SK-N-SH (cell line): ENCODE measurements around the gene MORN3. TPM values are rescaled to one million over a fixed set of nuclear protein-coding genes. Genes with fewer than 3 reads are reported as not detected.
A peak's percentile ranks its signal among the peaks of the same experiment; 100 is the strongest.

Source experiments
- CTCF ChIA-PET: fragments of 300-600, 350-600 bp; formaldehyde crosslinking; extraction: SDS; loops from one replicate; lab custom pipeline; 2021; lab: Yijun Ruan, JAX
- POLR2A ChIA-PET: fragments of 350-600 bp; sonication (Branson Sonifier 250); formaldehyde crosslinking; extraction: SDS; loops from one replicate; lab custom pipeline; 2020; ENCODE audit warnings: antibody characterized with exemption, inconsistent platforms; lab: Yijun Ruan, JAX
- DNase-seq: peaks from one replicate; pipeline ENCODE4 v3.0.0; 2012
- H2AFZ ChIP-seq: fragments of 200-600 bp; sonication (generic); 2 replicates; pipeline ENCODE4 v1.8.1; 2016; ENCODE audit warnings: antibody characterized with exemption, mild to moderate bottlenecking, low read depth
- H3F3A ChIP-seq: fragments of 200-600 bp; sonication (generic); replicated peaks from 2 replicates; pipeline ENCODE3; 2016; ENCODE audit warnings: antibody characterized with exemption, mild to moderate bottlenecking; ENCODE audit not compliant: insufficient read depth
- H3K27ac ChIP-seq, 2 experiments: fragments of 200-500 bp in 1 of 2; fragments of 200-600 bp in 1 of 2; sonication (Bioruptor generic) in 1 of 2; sonication (generic), shearing (Covaris generic) in 1 of 2; 2 replicates each; pipeline versions ENCODE4 v1.5.1 to v1.6.1; 2014 to 2016; ENCODE audit warnings: low read depth in 2 of 2, inconsistent platforms in 1 of 2, low read length in 1 of 2, mild to moderate bottlenecking in 1 of 2, mixed read lengths in 1 of 2
- H3K27me3 ChIP-seq: fragments of 200-600 bp; sonication (generic), shearing (Covaris generic); 2 replicates; pipeline ENCODE4 v1.6.1; 2016; ENCODE audit warnings: mixed run types; ENCODE audit not compliant: insufficient read depth
- H3K36me3 ChIP-seq, 2 experiments: fragments of 200-500 bp in 1 of 2; fragments of 200-600 bp in 1 of 2; sonication (Bioruptor generic) in 1 of 2; sonication (generic) in 1 of 2; replicated peaks in 1 of 2; 2 replicates each; pipeline versions ENCODE3 to v1.5.1; 2014 to 2016; ENCODE audit warnings: low read length in 1 of 2, mild to moderate bottlenecking in 1 of 2; ENCODE audit not compliant: insufficient read depth in 2 of 2, control insufficient read depth in 1 of 2
- H3K4me1 ChIP-seq, 2 experiments: fragments of 200-500 bp in 1 of 2; fragments of 200-600 bp in 1 of 2; sonication (Bioruptor generic) in 1 of 2; sonication (generic), shearing (Covaris generic) in 1 of 2; 2 replicates each; pipeline versions ENCODE4 v1.5.1 to v1.6.1; 2014 to 2016; ENCODE audit warnings: low read depth in 1 of 2, low read length in 1 of 2, mixed run types in 1 of 2; ENCODE audit not compliant: insufficient read depth in 2 of 2, control insufficient read depth in 1 of 2
- H3K4me2 ChIP-seq: fragments of 200-600 bp; sonication (generic), shearing (Covaris generic); 2 replicates; pipeline ENCODE4 v1.6.1; 2017; ENCODE audit warnings: mixed run types
- H3K4me3 ChIP-seq, 2 experiments: fragments of 200-500 bp in 1 of 2; fragments of 200-600 bp in 1 of 2; sonication (Bioruptor generic) in 1 of 2; sonication (generic), shearing (Covaris generic) in 1 of 2; 2 replicates each; pipeline versions ENCODE4 v1.5.1 to v1.8.1; 2014 to 2016; ENCODE audit warnings: low read depth in 2 of 2, inconsistent platforms in 1 of 2, low read length in 1 of 2, mild to moderate bottlenecking in 1 of 2, mixed read lengths in 1 of 2, moderate library complexity in 1 of 2
- H3K79me2 ChIP-seq: fragments of 200-600 bp; sonication (generic); 2 replicates; pipeline ENCODE4 v1.8.1; 2017; ENCODE audit warnings: mild to moderate bottlenecking; ENCODE audit not compliant: insufficient read depth
- H3K9ac ChIP-seq: fragments of 200-600 bp; sonication (generic); 2 replicates; pipeline ENCODE4 v1.6.1; 2017; ENCODE audit warnings: mixed run types
- H3K9me2 ChIP-seq: fragments of 200-600 bp; sonication (generic); 2 replicates; pipeline ENCODE4 v1.6.1; 2017; ENCODE audit warnings: mixed run types
- H3K9me3 ChIP-seq: fragments of 200-600 bp; sonication (generic); 2 replicates; pipeline ENCODE4 v1.6.1; 2017; ENCODE audit warnings: mixed run types, mild to moderate bottlenecking, moderate library complexity
- H4K20me1 ChIP-seq: fragments of 200-600 bp; sonication (generic); 2 replicates; pipeline ENCODE4 v1.6.1; 2017; ENCODE audit warnings: mild to moderate bottlenecking, mixed run types; ENCODE audit not compliant: insufficient read depth
- EZH2phosphoT487 ChIP-seq: fragments of 200-600 bp; sonication (generic); IDR thresholded peaks from 2 replicates; pipeline ENCODE4 v1.6.1; 2017; ENCODE audit warnings: low read depth, mixed run types, mild to moderate bottlenecking, antibody characterized with exemption, moderate library complexity, borderline replicate concordance
- GABPA ChIP-seq: IDR thresholded peaks from 2 replicates; pipeline ENCODE4 v1.4.0; 2012; ENCODE audit warnings: low read depth, mild to moderate bottlenecking
- JUND ChIP-seq: IDR thresholded peaks from 2 replicates; pipeline ENCODE4 v1.4.0; 2012
- MAX ChIP-seq: IDR thresholded peaks from 2 replicates; pipeline ENCODE4 v1.4.0; 2012; ENCODE audit warnings: low read depth
- MEF2A ChIP-seq: IDR thresholded peaks from 2 replicates; pipeline ENCODE4 v1.4.0; 2012; ENCODE audit warnings: low read depth, borderline replicate concordance
- PBX3 ChIP-seq: IDR thresholded peaks from 2 replicates; pipeline ENCODE4; 2012
- POLR2AphosphoS5 ChIP-seq: IDR thresholded peaks from 2 replicates; pipeline ENCODE4 v1.6.1; 2012; ENCODE audit warnings: low read depth, low read length
- RAD21 ChIP-seq: IDR thresholded peaks from 2 replicates; pipeline ENCODE4 v1.6.1; 2012; ENCODE audit warnings: mild to moderate bottlenecking, low read length
- REST ChIP-seq: IDR thresholded peaks from 2 replicates; pipeline ENCODE4 v1.6.1; 2012; ENCODE audit warnings: mild to moderate bottlenecking, low read depth, low read length, moderate library complexity
- RXRA ChIP-seq: IDR thresholded peaks from 2 replicates; pipeline ENCODE4 v1.4.0; 2012; ENCODE audit warnings: low read depth, mild to moderate bottlenecking, borderline replicate concordance
- TCF12 ChIP-seq: IDR thresholded peaks from 2 replicates; pipeline ENCODE4 v1.4.0; 2012
- YY1 ChIP-seq: IDR thresholded peaks from 2 replicates; pipeline ENCODE4 v1.4.0; 2012; ENCODE audit warnings: low read depth, mild to moderate bottlenecking
- WGBS: methylation state at CpG from one replicate; pipeline ENCODE4 v1.1.6; 2017; ENCODE audit warnings: low lambda C conversion rate; 5-methylcytosine and 5-hydroxymethylcytosine counted together
- polyA plus RNA-seq, 3 experiments: library from polyadenylated mRNA; depleted of rRNA; stranded (reverse); fragments of >200 nt; gene quantifications; 2 replicates each; pipeline ENCODE4 v1.2.3, GENCODE V29; 2012
- TF ChIP-seq, protein P1 (sequence below): fragments of 150-350 bp; IDR thresholded peaks from 2 replicates; pipeline ENCODE4 v1.6.1; 2016; ENCODE audit warnings: mild to moderate bottlenecking, low read depth, low read length
- TF ChIP-seq, protein P2 (sequence below): IDR thresholded peaks from 2 replicates; pipeline ENCODE4 v1.4.0; 2012; ENCODE audit warnings: low read depth, borderline replicate concordance

Gene MORN3
- polyA plus RNA-seq, 1 of the 3 experiments (the other 2 are of a cell fraction), result 2.7 TPM

DNA sequence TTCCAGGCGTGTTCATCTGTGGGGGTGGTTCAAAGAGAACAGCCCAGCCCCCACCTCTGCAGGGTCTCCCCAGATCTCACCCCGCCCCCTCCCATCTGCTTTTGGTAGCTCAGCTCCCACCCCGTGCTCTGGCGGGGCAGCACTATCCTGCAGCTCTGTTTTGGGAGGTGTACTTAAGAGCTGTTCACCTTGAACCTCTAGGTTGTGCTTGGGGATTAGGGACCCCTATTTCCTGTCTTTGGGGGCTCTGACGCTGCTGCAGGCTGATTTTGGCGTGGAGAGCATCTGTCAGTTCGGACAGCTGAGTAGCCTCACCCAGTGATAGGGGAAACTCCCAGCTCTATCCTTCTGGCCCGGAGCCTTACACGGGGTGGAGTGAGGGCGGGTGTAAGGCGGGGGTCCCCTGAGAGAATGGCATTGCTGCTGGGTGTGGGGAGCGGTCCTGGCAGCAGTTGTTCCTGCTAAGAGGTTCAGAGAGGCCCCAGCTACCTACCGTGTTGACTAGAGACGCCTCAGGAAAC is 43.9 kb upstream of the MORN3 start:
- no peaks in the 10 kb centered on the region for H3K9me3 ChIP-seq
- no peaks in the 10 kb centered on the region for H3K9me2 ChIP-seq
- H3K4me3 ChIP-seq, result peak overlapping the region; percentile 76 to 97
- H3K9ac ChIP-seq, result peak overlapping the region; percentile 76
- 24% methylated on average over 13 of the region's 14 CpGs for whole genome bisulfite sequencing
- POLR2A ChIA-PET, result interaction anchor here (1.3 to 2.1 kb wide), 4 partner anchors 54 to 175 kb away, joined by 3 to 15 read pairs (median 7); partner anchors contain the start of genes PSMD9 and RHOF
- TF ChIP-seq TCF12, result no peak
- no peak for TF ChIP-seq JUND
- TF ChIP-seq YY1, result no peak
- no peak for TF ChIP-seq RAD21
- TF ChIP-seq, protein P1, sequence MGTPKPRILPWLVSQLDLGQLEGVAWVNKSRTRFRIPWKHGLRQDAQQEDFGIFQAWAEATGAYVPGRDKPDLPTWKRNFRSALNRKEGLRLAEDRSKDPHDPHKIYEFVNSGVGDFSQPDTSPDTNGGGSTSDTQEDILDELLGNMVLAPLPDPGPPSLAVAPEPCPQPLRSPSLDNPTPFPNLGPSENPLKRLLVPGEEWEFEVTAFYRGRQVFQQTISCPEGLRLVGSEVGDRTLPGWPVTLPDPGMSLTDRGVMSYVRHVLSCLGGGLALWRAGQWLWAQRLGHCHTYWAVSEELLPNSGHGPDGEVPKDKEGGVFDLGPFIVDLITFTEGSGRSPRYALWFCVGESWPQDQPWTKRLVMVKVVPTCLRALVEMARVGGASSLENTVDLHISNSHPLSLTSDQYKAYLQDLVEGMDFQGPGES, result no peak
- TF ChIP-seq REST, result no peak
- TF ChIP-seq MEF2A, result no peak
- TF ChIP-seq POLR2AphosphoS5, result no peak
- TF ChIP-seq RXRA, result no peak
- no peak for TF ChIP-seq PBX3
- no peak for TF ChIP-seq MAX
- TF ChIP-seq, protein P2, sequence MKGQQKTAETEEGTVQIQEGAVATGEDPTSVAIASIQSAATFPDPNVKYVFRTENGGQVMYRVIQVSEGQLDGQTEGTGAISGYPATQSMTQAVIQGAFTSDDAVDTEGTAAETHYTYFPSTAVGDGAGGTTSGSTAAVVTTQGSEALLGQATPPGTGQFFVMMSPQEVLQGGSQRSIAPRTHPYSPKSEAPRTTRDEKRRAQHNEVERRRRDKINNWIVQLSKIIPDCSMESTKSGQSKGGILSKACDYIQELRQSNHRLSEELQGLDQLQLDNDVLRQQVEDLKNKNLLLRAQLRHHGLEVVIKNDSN, result no peak
- TF ChIP-seq GABPA, result no peak
- TF ChIP-seq EZH2phosphoT487, result no peak
- peak overlapping the region; percentile 62; the same call in 1 of the 2 replicates for H2AFZ ChIP-seq
- peak overlapping the region; percentile 96 for H3K4me2 ChIP-seq
- no peak for DNase-seq
- CTCF ChIA-PET, result interaction anchor here (0.6 to 4.9 kb wide), 15 partner anchors 15 to 98 kb away, joined by 3 to 46 read pairs (median 3); partner anchors contain the start of gene RHOF
- no peaks in the 10 kb centered on the region for H4K20me1 ChIP-seq
- H3K36me3 ChIP-seq, result no peaks in the 10 kb centered on the region
- peaks cover 5% of the 10 kb centered on the region for H3F3A ChIP-seq
- H3K4me1 ChIP-seq, result peaks cover 6 to 8% of the 10 kb centered on the region in 2 experiments; a peak in 2 of 4 replicates
- peaks cover 43% of the 10 kb centered on the region for H3K79me2 ChIP-seq
- no peak overlapping the region for H3K27ac ChIP-seq
- H3K27me3 ChIP-seq, result no peaks in the 10 kb centered on the region
